Measurements from ENCODE around the gene HARS1. TPM values are rescaled to one million over a fixed set of nuclear protein-coding genes. Genes with fewer than 3 reads are reported as not detected.

Gene HARS1
- total and polyA plus RNA-seq, 2 of the 13 experiments (the other 11 are each of a cell fraction or from before 2014, with no cell fraction given), result 36.9 to 66.2 TPM

GRCh38 chr5:140710899-140711552 is 19.9 kb upstream of the HARS1 start (continued):
- TF ChIP-seq ZNF598 (CRISPR knock-in tag; IDR thresholded peaks at IDR 0.05; ENCODE audit: borderline replicate concordance) (no peak), SP1 (IDR thresholded peaks at IDR 0.05) (no peak), SP1 (CRISPR knock-in tag; IDR thresholded peaks at IDR 0.05) (peak; percentile 29; the same call in 1 of the 2 replicates), NFE2L1 (CRISPR knock-in tag; IDR thresholded peaks at IDR 0.05; ENCODE audit: borderline replicate concordance) (0 out of 2 replicates have a peak, but pooled peaks have one; percentile 50), ZNF770 (CRISPR knock-in tag; IDR thresholded peaks at IDR 0.05) (no peak), ZFX (CRISPR knock-in tag; IDR thresholded peaks at IDR 0.05; ENCODE audit: low read depth) (peak; percentile 34; the same call in 1 of the 2 replicates), ZNF318 (CRISPR knock-in tag; IDR thresholded peaks at IDR 0.05) (no peak), ZNF619 (CRISPR knock-in tag; IDR thresholded peaks at IDR 0.05) (no peak), ZFY (CRISPR knock-in tag; IDR thresholded peaks at IDR 0.05) (no peak; the same call in 1 of the 2 replicates), ATF3 (CRISPR knock-in tag; IDR thresholded peaks at IDR 0.05) (peak; percentile 83), DBP (CRISPR knock-in tag; IDR thresholded peaks at IDR 0.05; ENCODE audit: not compliant biosample characterization) (no peak), KMT2B (CRISPR knock-in tag; IDR thresholded peaks at IDR 0.05) (peak; percentile 67), PRDM15 (CRISPR knock-in tag; IDR thresholded peaks at IDR 0.05) (no peak), AHR (CRISPR knock-in tag; IDR thresholded peaks at IDR 0.05) (0 out of 2 replicates have a peak, but pooled peaks have one; percentile 47)
